Ecto neural progenitor cell (in vitro differentiated cells): Measurements from ENCODE around the gene RERE.

Experiments
- DNase-seq: peaks from one replicate; pipeline ENCODE4 v3.0.0-alpha.2; 2018; ENCODE audit warnings: low spot score

Gene RERE

GRCh38 chr1:8473121-8473875 is 344.1 kb downstream of the RERE start:
- DNase-seq: no peak

- no peak for DNase-seq
These were observed 344.8 kb downstream of the RERE start for GRCh38 chr1:8472668-8473067.

GRCh38 chr1:8471451-8471850 is 346.0 kb downstream of the RERE start:
- no peak for DNase-seq

GRCh38 chr1:8468751-8469150 is 348.7 kb downstream of the RERE start:
- DNase-seq: no peak

- DNase-seq: no peak
These were observed 350.1 kb downstream of the RERE start for GRCh38 chr1:8467308-8467707.

- DNase-seq: no peak
These were observed 351.7 kb downstream of the RERE start for GRCh38 chr1:8465692-8466091.

GRCh38 chr1:8465013-8465412 is 352.4 kb downstream of the RERE start:
- DNase-seq: no peak

- no peak for DNase-seq
These were observed 353.1 kb downstream of the RERE start for GRCh38 chr1:8464377-8464776.

- no peak for DNase-seq
These were observed 354.1 kb downstream of the RERE start for GRCh38 chr1:8463144-8463927.

GRCh38 chr1:8462371-8462892 is 355.0 kb downstream of the RERE start:
- DNase-seq: no peak

GRCh38 chr1:8461351-8462110 is 355.9 kb downstream of the RERE start:
- no peak for DNase-seq

GRCh38 chr1:8460784-8461183 is 356.7 kb downstream of the RERE start:
- no peak for DNase-seq

GRCh38 chr1:8460132-8460544 is 357.3 kb downstream of the RERE start:
- DNase-seq: no peak

- no peak for DNase-seq
These were observed 358.8 kb downstream of the RERE start for GRCh38 chr1:8458607-8459006.

GRCh38 chr1:8457760-8458381 is 359.6 kb downstream of the RERE start:
- DNase-seq: no peak

GRCh38 chr1:8456991-8457390 is 360.4 kb downstream of the RERE start:
- no peak for DNase-seq

GRCh38 chr1:8456308-8456912 is 361.0 kb downstream of the RERE start:
- no peak for DNase-seq

GRCh38 chr1:8455700-8456307 is 361.6 kb downstream of the RERE start:
- DNase-seq: no peak

GRCh38 chr1:8450312-8450711 is 367.1 kb downstream of the RERE start:
- DNase-seq: no peak

GRCh38 chr1:8448911-8449661 is 368.4 kb downstream of the RERE start:
- DNase-seq: no peak
